GM12878 (cell line): ENCODE results near the gene TP63. TPM values are rescaled to one million over a fixed set of nuclear protein-coding genes. Genes with fewer than 3 reads are reported as not detected.

Experiments
- ATAC-seq: fragments of 200-7000 bp; cut with Tn5 transposase; 3 replicates; pipeline ENCODE4 v1.9.1; 2020; ENCODE audit warnings: mild to moderate bottlenecking, moderate library complexity
- BruUV-seq: library from RNA; stranded (reverse); fragments of 400-500 nt; replicated peaks from 2 replicates; lab custom pipeline; 2021; lab: Mats Ljungman, UMichigan
- CTCF ChIA-PET: fragments of 300-600 bp; sonication (Branson Sonifier 250); formaldehyde crosslinking; extraction: SDS; loops from one replicate; lab custom pipeline; 2021; ENCODE audit warnings: inconsistent platforms; lab: Yijun Ruan, JAX
- POLR2A ChIA-PET: fragments of 350-600 bp; formaldehyde crosslinking; extraction: SDS; loops from one replicate; lab custom pipeline; 2021; ENCODE audit warnings: inconsistent platforms; lab: Charles Lee
- RAD21 ChIA-PET: fragments of 300-600 bp; sonication (Branson Sonifier 250); formaldehyde crosslinking; loops from one replicate; lab custom pipeline; 2023; ENCODE audit warnings: antibody characterized with exemption; ENCODE audit not compliant: unreplicated experiment; lab: Charles Lee
- SMC1A ChIA-PET: fragments of 300-600 bp; sonication (Branson Sonifier 250); formaldehyde crosslinking; loops from one replicate; lab custom pipeline; 2023; ENCODE audit not compliant: unreplicated experiment, uncharacterized antibody; lab: Charles Lee
- DNase-seq: peaks from one replicate; pipeline ENCODE4 v3.0.0-alpha.2; 2011; ENCODE audit warnings: low read depth, low spot score
- FAIRE-seq: peaks from 3 replicates; lab custom pipeline; 2011; peaks lifted over from hg19 to GRCh38; lab: Jason Lieb, UNC
- H2AFZ ChIP-seq: 2 replicates; pipeline ENCODE4 v1.6.0; 2011; ENCODE audit warnings: low read depth, low read length, control low read depth; ENCODE audit not compliant: control insufficient read depth
- H3K27ac ChIP-seq: 2 replicates; pipeline ENCODE4 v1.5.1; 2011; ENCODE audit warnings: control low read depth; ENCODE audit not compliant: control insufficient read depth, insufficient read depth
- H3K27me3 ChIP-seq, 2 experiments: replicated peaks in 1 of 2; 2 replicates each; pipeline versions ENCODE4 v1.6.0 to v1.6.1; 2011; ENCODE audit warnings: low read length in 1 of 2; ENCODE audit not compliant: control insufficient read depth in 2 of 2, insufficient read depth in 2 of 2
- H3K36me3 ChIP-seq, 2 experiments: 2 replicates each; pipeline ENCODE4 v1.5.1; 2011; ENCODE audit warnings: low read length in 1 of 2; ENCODE audit not compliant: control insufficient read depth in 2 of 2, insufficient read depth in 2 of 2
- H3K4me1 ChIP-seq: 2 replicates; pipeline ENCODE4 v1.6.1; 2011; ENCODE audit warnings: mild to moderate bottlenecking, low read length, moderate library complexity, mixed read lengths; ENCODE audit not compliant: control insufficient read depth, insufficient read depth
- H3K4me2 ChIP-seq: 2 replicates; pipeline ENCODE4 v1.6.0; 2011; ENCODE audit warnings: control low read depth; ENCODE audit not compliant: control insufficient read depth, insufficient read depth
- H3K4me3 ChIP-seq: fragments of 200-600 bp; sonication (generic); 2 replicates; pipeline ENCODE4 v1.5.1; 2016
- H3K79me2 ChIP-seq: 2 replicates; pipeline ENCODE4 v1.6.0; 2011; ENCODE audit warnings: low read length; ENCODE audit not compliant: control insufficient read depth, insufficient read depth
- H3K9ac ChIP-seq: 2 replicates; pipeline ENCODE4 v1.8.0; 2011; ENCODE audit warnings: low read length, control low read depth, mixed read lengths; ENCODE audit not compliant: control insufficient read depth, insufficient read depth
- H3K9me3 ChIP-seq: replicated peaks from 3 replicates; pipeline ENCODE4 v1.5.1; 2011; ENCODE audit warnings: mild to moderate bottlenecking, low read length; ENCODE audit not compliant: control insufficient read depth, insufficient read depth
- H4K20me1 ChIP-seq: 2 replicates; pipeline ENCODE4 v1.6.0; 2011; ENCODE audit not compliant: control insufficient read depth, insufficient read depth
- ATF2 ChIP-seq: IDR thresholded peaks from 2 replicates; pipeline ENCODE4 v1.6.1; 2012; ENCODE audit warnings: low read length, inconsistent platforms
- ATF7 ChIP-seq: fragments of 450-650 bp; IDR thresholded peaks from 2 replicates; pipeline ENCODE4 v1.6.1; 2016; ENCODE audit warnings: low read depth, mild to moderate bottlenecking
- BACH1 ChIP-seq: fragments of 450-650 bp; IDR thresholded peaks from 2 replicates; pipeline ENCODE4 v1.6.1; 2017; ENCODE audit warnings: mild to moderate bottlenecking, borderline replicate concordance
- CBX3 ChIP-seq: fragments of 200-600 bp; sonication (generic); IDR thresholded peaks from 2 replicates; pipeline ENCODE4 v1.6.1; 2016; ENCODE audit warnings: low read depth, borderline replicate concordance
- E4F1 ChIP-seq: fragments of 450-650 bp; IDR thresholded peaks from 2 replicates; pipeline ENCODE4 v1.6.1; 2018; ENCODE audit warnings: borderline replicate concordance, mild to moderate bottlenecking; ENCODE audit not compliant: partially characterized antibody
- EED ChIP-seq: sonication (generic); IDR thresholded peaks from 2 replicates; pipeline ENCODE4 v1.6.1; 2016; ENCODE audit warnings: antibody characterized with exemption, low read depth
- ELK1 ChIP-seq: IDR thresholded peaks from 2 replicates; pipeline ENCODE4 v1.6.1; 2012; ENCODE audit warnings: low read depth, low read length, improper control_type of control experiment
- EP300 ChIP-seq, 2 experiments: fragments of 150-350 bp in 1 of 2; IDR thresholded peaks; 2 replicates each; pipeline ENCODE4 v1.6.1; 2011 to 2012; ENCODE audit warnings: low read depth in 2 of 2, low read length in 2 of 2, borderline replicate concordance in 1 of 2, improper control_type of control experiment in 1 of 2, inconsistent platforms in 1 of 2; ENCODE audit not compliant: control insufficient read depth in 1 of 2
- IRF4 ChIP-seq: IDR thresholded peaks from 2 replicates; pipeline ENCODE4 v1.6.1; 2011; ENCODE audit warnings: low read depth, low read length
- KAT2A ChIP-seq: conservative IDR thresholded peaks from 2 replicates; pipeline ENCODE4 v1.6.1; 2011; ENCODE audit warnings: low read depth, low read length; ENCODE audit not compliant: control insufficient read depth
- MAX ChIP-seq: IDR thresholded peaks from 2 replicates; pipeline ENCODE4 v1.6.1; 2012; ENCODE audit warnings: low read depth, low read length, improper control_type of control experiment
- MTA2 ChIP-seq: fragments of 450-650 bp; IDR thresholded peaks from 2 replicates; pipeline ENCODE4 v1.6.1; 2016; ENCODE audit warnings: low read depth, mild to moderate bottlenecking, moderate library complexity
- MTA3 ChIP-seq: IDR thresholded peaks from 2 replicates; pipeline ENCODE4 v1.6.1; 2012; ENCODE audit warnings: low read length, inconsistent platforms, borderline replicate concordance
- PAX5 ChIP-seq: IDR thresholded peaks from 2 replicates; pipeline ENCODE4 v1.6.1; 2011; ENCODE audit warnings: low read depth, low read length, borderline replicate concordance
- POLR2A ChIP-seq: IDR thresholded peaks from 2 replicates; pipeline ENCODE4 v1.6.1; 2011; ENCODE audit warnings: low read depth, mild to moderate bottlenecking, low read length
- SREBF2 ChIP-seq: IDR thresholded peaks from 2 replicates; pipeline ENCODE4 v1.6.1; 2012; ENCODE audit warnings: mild to moderate bottlenecking, low read length
- SRF ChIP-seq, 2 experiments: IDR thresholded peaks; 2 replicates each; pipeline ENCODE4 v1.6.1; 2011; ENCODE audit warnings: low read depth in 2 of 2, low read length in 2 of 2, mild to moderate bottlenecking in 1 of 2, moderate library complexity in 1 of 2
- ZZZ3 ChIP-seq: IDR thresholded peaks from 2 replicates; pipeline ENCODE4 v1.6.1; 2011; ENCODE audit warnings: low read depth; ENCODE audit not compliant: control insufficient read depth, insufficient read length
- WGBS: methylation state at CpG from one replicate; pipeline ENCODE4 v1.1.6; 2016; ENCODE audit warnings: low lambda C conversion rate; ENCODE audit not compliant: insufficient replicate concordance, insufficient coverage; ENCODE audit errors: missing lambda C conversion rate; 5-methylcytosine and 5-hydroxymethylcytosine counted together
- in situ Hi-C: fragments of 300-500 bp; cut with MboI; formaldehyde crosslinking; loops from 9 replicates; pipeline ENCODE4 v1.14.3; 2018; ENCODE audit warnings: mixed read lengths
- intact Hi-C: fragments of 100-400 bp; cut with micrococcal nuclease; formaldehyde crosslinking; loops from one replicate; pipeline ENCODE4 v1.14.2; 2022; ENCODE audit not compliant: unreplicated experiment
- polyA plus RNA-seq, 11 experiments: library from polyadenylated mRNA; depleted of rRNA in 4 of 11; unstranded in 6 of 11; stranded (reverse) in 5 of 11; fragments of >200 nt; fragmentation: Nextera tagmentation in 4 of 11; fragmentation: Illumina TruSeq in 1 of 11; extraction: Ambion mirVana in 4 of 11; extraction: Trizol in 1 of 11; gene quantifications; 1 replicate in 1 of 11; 2 replicates in 10 of 11; pipeline versions ENCODE4 v1.2.1 to v1.2.3, GENCODE V29; 2011 to 2016; ENCODE audit warnings: inconsistent platforms in 2 of 11, missing spikeins in 2 of 11, low read depth in 1 of 11
- total RNA-seq, 4 experiments: library from RNA; depleted of rRNA in 3 of 4; stranded (reverse); fragments of >200 nt in 3 of 4; fragmentation: Illumina TruSeq in 1 of 4; extraction: Trizol in 1 of 4; gene quantifications; 2 replicates each; pipeline versions ENCODE4 v1.2.1 to v1.2.3, GENCODE V29; 2013 to 2021

TP63 gene
- total and polyA plus RNA-seq, 10 of the 15 experiments (the other 5 are each of a cell fraction or from before 2014, with no cell fraction given) = 1.4 to 10.8 (median 6.2) TPM

GRCh38 chr3:189908646-189909045, 277.5 kb downstream of the TP63 start (continued):
- TF ChIP-seq ATF2 = no peak

GRCh38 chr3:189909139-189909538, 277.9 kb downstream of the TP63 start:
- ChIA-PET SMC1A (no interaction called here), RAD21 (no interaction called here), POLR2A (no interaction called here), CTCF (no interaction called here)
- Histone ChIP-seq H3K79me2 (no peaks in the 10 kb centered on the region), H3K9me3 (no peaks in the 10 kb centered on the region), H3K4me2 (no peak overlapping the region), H3K4me3 (no peak overlapping the region), H3K9ac (no peak overlapping the region), H2AFZ (no peak overlapping the region), H3K27ac (no peak overlapping the region), H3K4me1 (no peaks in the 10 kb centered on the region), H3K36me3 (no peaks in the 10 kb centered on the region), H4K20me1 (no peaks in the 10 kb centered on the region), H3K27me3 (no peaks in the 10 kb centered on the region)
- WGBS = 44% methylated on average over 3 of the region's 3 CpGs
- FAIRE-seq = no peak
- ATAC-seq = no peak
- BruUV-seq = no TSS peak
- no peak for DNase-seq
- in situ Hi-C loops = no loop called here
- intact Hi-C loops = no loop called here
- TF ChIP-seq EP300 (IDR thresholded peaks at IDR 0.05; ENCODE audit: borderline replicate concordance in 1 of 2, control insufficient read depth in 1 of 2, low read depth in 2 of 2, low read length in 2 of 2) = no peak
- TF ChIP-seq MTA3 = no peak
- no peak for TF ChIP-seq MAX
- TF ChIP-seq E4F1 = no peak
- TF ChIP-seq BACH1 = no peak
- no peak for TF ChIP-seq SRF (IDR thresholded peaks at IDR 0.05; ENCODE audit: low read depth in 2 of 2, low read length in 2 of 2)
- TF ChIP-seq ATF2 = no peak
- no peak for TF ChIP-seq ELK1
- TF ChIP-seq SREBF2 = no peak
- no peak for TF ChIP-seq IRF4
- no peak for TF ChIP-seq CBX3
- TF ChIP-seq ATF7 = no peak
- no peak for TF ChIP-seq PAX5
- no peak for TF ChIP-seq KAT2A
- no peak for TF ChIP-seq MTA2
- no peak for TF ChIP-seq POLR2A
- TF ChIP-seq ZZZ3 = no peak
- TF ChIP-seq EED = no peak
